GM12873 (cell line): ENCODE data around the gene BRAT1.

Experiments
- CTCF ChIP-seq: IDR thresholded peaks from 2 replicates; pipeline ENCODE4 v1.5.1; 2012; ENCODE audit warnings: low read depth, mild to moderate bottlenecking, moderate library complexity, low read length, control low read depth; ENCODE audit not compliant: insufficient read depth; ENCODE audit errors: missing control alignments

Gene BRAT1

GRCh38 chr7:2508327-2509215 is 46.8 kb downstream of the BRAT1 start:
- TF ChIP-seq CTCF: no peak

- TF ChIP-seq CTCF: no peak
Observed at GRCh38 chr7:2507917-2508306, 47.4 kb downstream of the BRAT1 start.

- TF ChIP-seq CTCF: no peak
Observed at GRCh38 chr7:2507208-2507916, 48.0 kb downstream of the BRAT1 start.

GRCh38 chr7:2505401-2505800 is 49.9 kb downstream of the BRAT1 start:
- TF ChIP-seq CTCF: no peak

- no peak for TF ChIP-seq CTCF
Observed at GRCh38 chr7:2504889-2505375, 50.4 kb downstream of the BRAT1 start.

GRCh38 chr7:2504128-2504888 is 51.0 kb downstream of the BRAT1 start:
- no peak for TF ChIP-seq CTCF
